Spleen (tissue), 11 donors: ENCODE results near the gene PARP6. TPM values are rescaled to one million over a fixed set of nuclear protein-coding genes. Genes with fewer than 3 reads are reported as not detected.

ENCODE experiments used
- DNase-seq: peaks from one replicate; pipeline ENCODE4 v3.0.0-alpha.2; 2020
- H3K27ac ChIP-seq, 8 donors: fragments of 200-600 bp; sonication (generic) in 7 of 8; 1 replicate in 4 of 8; 2 replicates in 4 of 8; pipeline versions ENCODE4 v1.5.0 to v1.8.0; 2016 to 2021; ENCODE audit warnings: inconsistent platforms in 4 of 8, mild to moderate bottlenecking in 4 of 8, moderate library complexity in 1 of 8
- H3K27me3 ChIP-seq, 7 donors: fragments of 200-600 bp; sonication (generic) in 6 of 7; replicated peaks in 1 of 7; 1 replicate in 4 of 7; 2 replicates in 3 of 7; pipeline versions ENCODE4 v1.5.0 to v1.8.0; 2016 to 2021; ENCODE audit warnings: inconsistent platforms in 3 of 7, mild to moderate bottlenecking in 1 of 7
- H3K36me3 ChIP-seq, 6 donors: fragments of 200-600 bp; sonication (generic) in 5 of 6; 1 replicate in 4 of 6; 2 replicates in 2 of 6; pipeline versions ENCODE4 v1.5.0 to v1.8.0; 2016 to 2021; ENCODE audit warnings: inconsistent platforms in 2 of 6
- H3K4me1 ChIP-seq, 6 donors: fragments of 200-600 bp; sonication (generic) in 5 of 6; 1 replicate in 3 of 6; 2 replicates in 3 of 6; pipeline versions ENCODE4 v1.5.0 to v1.8.0; 2016 to 2021; ENCODE audit warnings: inconsistent platforms in 3 of 6
- H3K4me3 ChIP-seq, 8 donors: fragments of 200-600 bp; sonication (generic) in 7 of 8; 1 replicate in 4 of 8; 2 replicates in 4 of 8; pipeline versions ENCODE4 v1.5.0 to v1.8.0; 2016 to 2021; ENCODE audit warnings: inconsistent platforms in 4 of 8, mild to moderate bottlenecking in 4 of 8, moderate library complexity in 2 of 8
- H3K9me3 ChIP-seq, 8 donors: fragments of 200-600 bp; sonication (generic) in 7 of 8; 1 replicate in 4 of 8; 2 replicates in 4 of 8; pipeline versions ENCODE4 v1.5.0 to v1.8.0; 2016 to 2021; ENCODE audit warnings: inconsistent platforms in 4 of 8
- CTCF ChIP-seq, 11 experiments: fragments of 200-600 bp in 7 of 11; fragments of 450-650 bp in 4 of 11; sonication (generic) in 4 of 11; IDR thresholded peaks in 8 of 11; conservative IDR thresholded peaks in 3 of 11; 1 replicate in 7 of 11; 2 replicates in 4 of 11; pipeline versions ENCODE4 v1.4.0 to v1.8.0; 2016 to 2021; ENCODE audit warnings: antibody characterized with exemption in 11 of 11, inconsistent platforms in 4 of 11, mild to moderate bottlenecking in 1 of 11
- POLR2A ChIP-seq, 3 donors: fragments of 450-650 bp; IDR thresholded peaks; one replicate each; pipeline ENCODE4 v1.5.1; 2017; ENCODE audit warnings: antibody characterized with exemption in 3 of 3, mild to moderate bottlenecking in 1 of 3
- POLR2AphosphoS5 ChIP-seq, 3 donors: sonication (generic); formaldehyde crosslinking; IDR thresholded peaks; one replicate each; pipeline ENCODE4 v1.5.1; 2017; ENCODE audit warnings: antibody characterized with exemption in 3 of 3
- WGBS, 5 donors: extraction: QIAGEN DNeasy Blood & Tissue Kit in 3 of 5; methylation state at CpG; one replicate each; pipeline versions ENCODE4 v1.1.5 to v1.1.7; 2013 to 2018; 5-methylcytosine and 5-hydroxymethylcytosine counted together
- intact Hi-C: fragments of 100-400 bp; cut with DNase I; formaldehyde crosslinking; loops from one replicate; pipeline ENCODE4 v1.15.0; 2023; ENCODE audit warnings: low total_unique reads
- polyA plus RNA-seq, 3 donors: library from polyadenylated mRNA; stranded (reverse); fragments of 200-250 nt; gene quantifications; one replicate each; pipeline ENCODE4 v1.2.1, GENCODE V29; 2013
- total RNA-seq, 7 donors: library from RNA; depleted of rRNA in 3 of 7; stranded (reverse); fragments of >200 nt in 3 of 7; fragmentation: NEBNext Ultra II Directional in 4 of 7; extraction: Animal tissue kit (Norgen Biotek cat#: 25700) in 4 of 7; gene quantifications; one replicate each; pipeline versions ENCODE4 v1.1.0 to v1.2.1, GENCODE V29; 2016 to 2021
- donor health status: healthy with polysubstance abuse.
- donor health status: DM: no; HTN: no; CAD: no; lungs with moderate emphysema.
- donor health status: DM: no; HTN: no; CAD: no.
- donor health status: Bipolar disorder and iron deficiency.
- donor health status: healthy.
- donor health status: DM: no; HTN: no; CAD: no.
- donor health status: DM: yes; HTN: yes; CAD: no.

Gene PARP6
- total and polyA plus RNA-seq, 10 donors: 43.9 to 99.5 (median 69.1) TPM

DNA sequence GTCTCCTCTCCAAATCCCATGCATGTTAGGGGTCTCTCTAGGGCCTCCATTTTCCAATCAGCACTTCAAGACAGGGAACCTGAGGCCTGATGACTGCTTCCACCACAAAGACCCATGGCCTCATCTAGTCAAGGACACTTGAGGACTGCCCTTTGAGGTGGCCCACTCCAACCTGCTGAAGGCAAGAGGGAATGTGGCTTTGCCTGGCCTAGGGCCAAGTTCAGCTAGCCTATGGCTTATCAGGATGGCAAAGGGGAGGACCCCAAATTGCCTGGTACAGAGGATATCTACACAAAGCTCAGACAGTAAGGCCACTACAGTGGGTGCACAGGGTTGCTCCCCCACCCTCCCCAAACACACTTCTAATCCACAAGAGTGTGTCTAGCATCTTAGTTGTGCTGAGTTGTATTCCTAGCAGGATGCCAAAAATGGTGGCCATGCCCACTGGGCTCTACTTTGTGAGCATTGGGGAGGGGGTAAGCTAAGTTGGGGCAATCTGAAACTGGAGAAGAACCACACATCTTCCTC lies 64.7 kb downstream of the PARP6 start:
- H3K9me3 ChIP-seq: no peaks in the 10 kb centered on the region
- intact Hi-C loops: no loop called here
- no peak for TF ChIP-seq POLR2A (IDR thresholded peaks at IDR 0.05)
- peak in 1 of 3 donors; percentile 8 for TF ChIP-seq POLR2AphosphoS5 (IDR thresholded peaks at IDR 0.05)
- H3K4me3 ChIP-seq: no peak overlapping the region
- H3K27ac ChIP-seq: no peak overlapping the region
- peaks cover 0 to 10% (median 0%) of the 10 kb centered on the region in 6 donors for H3K4me1 ChIP-seq
- DNase-seq: no peak
- H3K27me3 ChIP-seq: no peaks in the 10 kb centered on the region
- peaks cover 5 to 100% (median 99%) of the 10 kb centered on the region in 6 donors for H3K36me3 ChIP-seq

GRCh38 chr15:72206677-72207000 lies 65.7 kb downstream of the PARP6 start:
- Histone ChIP-seq H3K4me1 (peaks cover 0 to 18% (median 3%) of the 10 kb centered on the region in 6 donors), H3K27me3 (no peaks in the 10 kb centered on the region), H3K36me3 (peaks cover 8 to 100% (median 99%) of the 10 kb centered on the region in 6 donors), H3K4me3 (no peak overlapping the region), H3K9me3 (no peaks in the 10 kb centered on the region), H3K27ac (no peak overlapping the region)
- no peak for DNase-seq
- TF ChIP-seq CTCF (IDR thresholded peaks at IDR 0.05 in 8 of 11, conservative IDR thresholded peaks at IDR 0.05 in 3 of 11): no peak
- TF ChIP-seq POLR2AphosphoS5 (IDR thresholded peaks at IDR 0.05): peak in 1 of 3 donors; percentile 21
- no peak for TF ChIP-seq POLR2A (IDR thresholded peaks at IDR 0.05)
- WGBS, 5 donors: 89 to 96% (median 93%) methylated on average over 3 to 5 of the region's 5 CpGs
- intact Hi-C loops: no loop called here

DNA sequence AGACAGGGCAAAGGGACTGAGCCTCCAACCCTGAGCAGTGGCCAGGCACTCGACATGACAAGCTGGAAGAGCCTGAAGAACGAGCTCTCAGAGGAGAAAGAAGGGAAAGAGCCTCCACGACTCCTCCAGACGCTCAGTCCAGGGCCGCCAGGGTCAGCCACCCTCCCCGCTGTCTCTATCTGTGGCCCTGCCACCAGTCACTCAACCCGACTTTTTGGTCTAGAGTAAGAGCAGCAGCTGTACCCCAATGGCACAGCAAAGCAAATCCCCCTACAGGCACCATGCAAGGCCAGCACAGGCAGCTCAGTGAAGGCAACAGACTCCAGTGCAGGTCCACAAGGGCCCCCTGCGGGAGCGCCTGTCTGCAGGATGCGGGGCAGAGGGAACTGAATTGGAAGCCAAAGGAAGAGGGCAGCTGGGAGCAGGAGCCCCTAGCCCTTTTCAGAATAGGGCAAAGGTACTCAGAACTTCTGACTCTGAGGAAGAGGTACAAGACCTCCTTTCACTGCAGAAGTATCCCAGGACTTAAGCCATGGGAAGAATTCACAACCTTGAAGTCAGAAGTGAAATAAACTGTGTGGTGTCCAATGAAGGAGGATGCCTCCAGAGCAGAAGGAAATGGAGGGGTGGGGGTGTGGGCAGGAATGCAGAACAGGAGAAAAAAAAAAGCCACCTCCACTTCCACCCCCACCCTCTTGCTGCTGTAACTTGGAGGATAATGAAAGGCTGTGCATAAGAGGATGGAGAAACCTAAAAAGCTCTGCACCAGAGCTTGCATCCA lies 66.3 kb downstream of the PARP6 start:
- Histone ChIP-seq H3K27me3 (no peaks in the 10 kb centered on the region), H3K36me3 (peaks cover 8 to 100% (median 99%) of the 10 kb centered on the region in 6 donors), H3K9me3 (no peaks in the 10 kb centered on the region), H3K4me3 (no peak overlapping the region), H3K4me1 (peaks cover 0 to 23% (median 5%) of the 10 kb centered on the region in 6 donors), H3K27ac (no peak overlapping the region)
- intact Hi-C loops: no loop called here
- WGBS, 5 donors: 90 to 97% (median 95%) methylated on average over 10 of the region's 10 CpGs
- DNase-seq: no peak
- no peak for TF ChIP-seq POLR2A (IDR thresholded peaks at IDR 0.05)
- TF ChIP-seq POLR2AphosphoS5 (IDR thresholded peaks at IDR 0.05): no peak
- TF ChIP-seq CTCF (IDR thresholded peaks at IDR 0.05 in 8 of 11, conservative IDR thresholded peaks at IDR 0.05 in 3 of 11): no peak

GRCh38 chr15:72205273-72205672 lies 67.1 kb downstream of the PARP6 start:
- H3K36me3 ChIP-seq: peaks cover 8 to 100% (median 98%) of the 10 kb centered on the region in 6 donors

More at GRCh38 chr15:72205273-72205672, 67.1 kb downstream of the PARP6 start:
- no peak overlapping the region for H3K27ac ChIP-seq
- peaks cover 0 to 30% (median 7%) of the 10 kb centered on the region in 6 donors for H3K4me1 ChIP-seq
- H3K27me3 ChIP-seq: no peaks in the 10 kb centered on the region
- DNase-seq: no peak
- intact Hi-C loops: no loop called here
- H3K4me3 ChIP-seq: no peak overlapping the region
- TF ChIP-seq CTCF (IDR thresholded peaks at IDR 0.05 in 8 of 11, conservative IDR thresholded peaks at IDR 0.05 in 3 of 11) (no peak), POLR2A (IDR thresholded peaks at IDR 0.05) (no peak), POLR2AphosphoS5 (IDR thresholded peaks at IDR 0.05) (no peak)
- WGBS, 5 donors: 67 to 89% (median 83%) methylated on average over 2 of the region's 2 CpGs
- H3K9me3 ChIP-seq: no peaks in the 10 kb centered on the region
